ENCODE results near the gene NUP153. TPM values are rescaled to one million over a fixed set of nuclear protein-coding genes. Genes with fewer than 3 reads are reported as not detected.

The NUP153 gene
- total RNA-seq, 1 donor from 2014 or later: 48.2 TPM

- peaks cover 47% of the 10 kb centered on the region for H3K36me3 Mint-ChIP-seq
- no peak for TF ChIP-seq CTCF (IDR thresholded peaks at IDR 0.05; ENCODE audit: unreplicated experiment)
- no peak for DNase-seq (ENCODE audit: low spot score in 2 of 2, unreplicated experiment in 2 of 2)
- H3K9me3 Mint-ChIP-seq: no peaks in the 10 kb centered on the region
- H3K4me3 Mint-ChIP-seq: no peak overlapping the region
- H3K27ac Mint-ChIP-seq: no peak overlapping the region
- no peaks in the 10 kb centered on the region for H3K27me3 Mint-ChIP-seq (ENCODE audit: low read depth)
- peaks cover 6% of the 10 kb centered on the region for H3K4me1 Mint-ChIP-seq
Observed at GRCh38 chr6:17628873-17629272, 77.9 kb downstream of the NUP153 start.

GRCh38 chr6:17624396-17624795, 82.3 kb downstream of the NUP153 start:
- no peak overlapping the region for H3K27ac Mint-ChIP-seq
- H3K36me3 Mint-ChIP-seq: peaks cover 43% of the 10 kb centered on the region
- DNase-seq (ENCODE audit: low spot score in 2 of 2, unreplicated experiment in 2 of 2): no peak
- H3K4me1 Mint-ChIP-seq: no peaks in the 10 kb centered on the region
- H3K9me3 Mint-ChIP-seq: no peaks in the 10 kb centered on the region
- TF ChIP-seq CTCF (IDR thresholded peaks at IDR 0.05; ENCODE audit: unreplicated experiment): no peak
- no peaks in the 10 kb centered on the region for H3K27me3 Mint-ChIP-seq (ENCODE audit: low read depth)
- no peak overlapping the region for H3K4me3 Mint-ChIP-seq

- Mint-ChIP-seq H3K4me3 (no peak overlapping the region), H3K27ac (no peak overlapping the region), H3K9me3 (no peaks in the 10 kb centered on the region), H3K27me3 (ENCODE audit: low read depth) (no peaks in the 10 kb centered on the region), H3K4me1 (no peaks in the 10 kb centered on the region), H3K36me3 (peaks cover 42% of the 10 kb centered on the region)
- DNase-seq (ENCODE audit: low spot score in 2 of 2, unreplicated experiment in 2 of 2): no peak
- no peak for TF ChIP-seq CTCF (IDR thresholded peaks at IDR 0.05; ENCODE audit: unreplicated experiment)
Observed at GRCh38 chr6:17622144-17622543, 84.6 kb downstream of the NUP153 start.

- H3K4me1 Mint-ChIP-seq: no peaks in the 10 kb centered on the region
- H3K27ac Mint-ChIP-seq: no peak overlapping the region
- no peaks in the 10 kb centered on the region for H3K9me3 Mint-ChIP-seq
- peaks cover 45% of the 10 kb centered on the region for H3K36me3 Mint-ChIP-seq
- no peak for DNase-seq (ENCODE audit: low spot score in 2 of 2, unreplicated experiment in 2 of 2)
- no peak overlapping the region for H3K4me3 Mint-ChIP-seq
- no peaks in the 10 kb centered on the region for H3K27me3 Mint-ChIP-seq (ENCODE audit: low read depth)
- TF ChIP-seq CTCF (IDR thresholded peaks at IDR 0.05; ENCODE audit: unreplicated experiment): no peak
Observed at GRCh38 chr6:17621003-17621402, 85.7 kb downstream of the NUP153 start.

- Mint-ChIP-seq H3K36me3 (peaks cover 30% of the 10 kb centered on the region), H3K4me1 (no peaks in the 10 kb centered on the region), H3K27me3 (ENCODE audit: low read depth) (no peaks in the 10 kb centered on the region), H3K9me3 (no peaks in the 10 kb centered on the region), H3K27ac (no peak overlapping the region), H3K4me3 (no peak overlapping the region)
- no peak for TF ChIP-seq CTCF (IDR thresholded peaks at IDR 0.05; ENCODE audit: unreplicated experiment)
- no peak for DNase-seq (ENCODE audit: low spot score in 2 of 2, unreplicated experiment in 2 of 2)
Observed at GRCh38 chr6:17615794-17616193, 90.9 kb downstream of the NUP153 start.

GRCh38 chr6:17612048-17612447, 94.7 kb downstream of the NUP153 start:
- TF ChIP-seq CTCF (IDR thresholded peaks at IDR 0.05; ENCODE audit: unreplicated experiment): no peak
- H3K9me3 Mint-ChIP-seq: no peaks in the 10 kb centered on the region
- H3K36me3 Mint-ChIP-seq: peaks cover 12% of the 10 kb centered on the region
- H3K27me3 Mint-ChIP-seq (ENCODE audit: low read depth): no peaks in the 10 kb centered on the region
- no peak overlapping the region for H3K4me3 Mint-ChIP-seq
- H3K4me1 Mint-ChIP-seq: no peaks in the 10 kb centered on the region
- peak overlapping the region; percentile 11 for H3K27ac Mint-ChIP-seq
- no peak for DNase-seq (ENCODE audit: low spot score in 2 of 2, unreplicated experiment in 2 of 2)
